Adrenal gland (tissue), 12 donors: ENCODE data around the gene UBE2G1. TPM values are rescaled to one million over a fixed set of nuclear protein-coding genes. Genes with fewer than 3 reads are reported as not detected.

ENCODE experiments used
- DNase-seq, 7 donors: peaks; one replicate each; pipeline ENCODE4 v3.0.0-alpha.2; 2019 to 2020
- H3K27ac ChIP-seq, 5 donors: fragments of 200-600 bp; sonication (generic) in 4 of 5; 1 replicate in 3 of 5; 2 replicates in 2 of 5; pipeline versions ENCODE4 v1.5.1 to v1.8.0; 2016 to 2020; ENCODE audit warnings: mild to moderate bottlenecking in 1 of 5
- H3K27me3 ChIP-seq: fragments of 200-600 bp; 2 replicates; pipeline ENCODE4 v1.8.0; 2021
- H3K36me3 ChIP-seq, 2 donors: fragments of 200-600 bp; replicated peaks in 1 of 2; 1 replicate in 1 of 2; 2 replicates in 1 of 2; pipeline versions ENCODE4 v1.5.1 to v1.8.0; 2018 to 2022
- H3K4me1 ChIP-seq, 2 donors: fragments of 200-600 bp; replicated peaks in 1 of 2; 1 replicate in 1 of 2; 2 replicates in 1 of 2; pipeline versions ENCODE4 v1.5.1 to v1.8.0; 2018 to 2021
- H3K4me3 ChIP-seq, 4 donors: fragments of 200-600 bp; sonication (generic) in 3 of 4; one replicate each; pipeline ENCODE4 v1.5.1; 2016 to 2018
- H3K9me3 ChIP-seq, 3 donors: fragments of 200-600 bp; sonication (generic) in 1 of 3; replicated peaks in 1 of 3; 1 replicate in 2 of 3; 2 replicates in 1 of 3; pipeline versions ENCODE4 v1.5.1 to v1.8.0; 2016 to 2021
- CTCF ChIP-seq, 6 experiments: fragments of 450-650 bp in 4 of 6; fragments of 200-600 bp in 2 of 6; sonication (generic) in 1 of 6; IDR thresholded peaks; 1 replicate in 5 of 6; 2 replicates in 1 of 6; pipeline versions ENCODE4 v1.5.1 to v1.8.0; 2016 to 2021; ENCODE audit warnings: antibody characterized with exemption in 6 of 6, mild to moderate bottlenecking in 2 of 6, moderate library complexity in 1 of 6
- POLR2A ChIP-seq, 2 donors: fragments of 450-650 bp; IDR thresholded peaks; one replicate each; pipeline ENCODE4 v1.6.1; 2017; ENCODE audit warnings: antibody characterized with exemption in 2 of 2, mild to moderate bottlenecking in 2 of 2, moderate library complexity in 1 of 2
- WGBS, 4 donors: extraction: QIAGEN DNeasy Blood & Tissue Kit in 2 of 4; methylation state at CpG; one replicate each; pipeline versions ENCODE4 v1.1.5 to v1.1.7; 2013 to 2017; 5-methylcytosine and 5-hydroxymethylcytosine counted together
- intact Hi-C, 2 donors: fragments of 100-400 bp; cut with DNase I; formaldehyde crosslinking; loops; one replicate each; pipeline versions ENCODE4 v1.14.1 to v1.15.0; 2022 to 2023
- polyA plus RNA-seq, 3 donors: library from polyadenylated mRNA; stranded (reverse); fragments of 200-250 nt in 2 of 3; fragments of 350-450 nt in 1 of 3; fragmentation: Illumina TruSeq in 1 of 3; extraction: RNeasy Lipid Tissue Mini Kit (QIAGEN cat#74804) in 1 of 3; gene quantifications; one replicate each; pipeline ENCODE4 v1.2.3, GENCODE V29; 2013 to 2014
- total RNA-seq, 9 donors: library from RNA; depleted of rRNA in 4 of 9; stranded (reverse); fragments of >200 nt in 4 of 9; fragments of 120-200 nt in 1 of 9; fragmentation: NEBNext Ultra II Directional in 1 of 9; extraction: Animal tissue kit (Norgen Biotek cat#: 25700) in 1 of 9; gene quantifications; one replicate each; pipeline versions ENCODE4 v1.1.0 to v1.2.4, GENCODE V29; 2013 to 2023
- donor health status: healthy with polysubstance abuse.
- donor health status: Bipolar disorder and iron deficiency.
- donor health status: DM: yes; HTN: yes; CAD: no.
- donor health status: DM: no; HTN: no; CAD: no.
- donor health status: DM: no; HTN: no; CAD: no.
- donor health status: DM: yes; HTN: yes; CAD: no.

UBE2G1 gene
- total and polyA plus RNA-seq, 12 donors = 7.6 to 63.6 (median 54.7) TPM

GRCh38 chr17:4324463-4324862 is 42.0 kb downstream of the UBE2G1 start:
- H3K36me3 ChIP-seq = no peaks in the 10 kb centered on the region
- H3K27ac ChIP-seq = no peak overlapping the region
- intact Hi-C loops = no loop called here
- no peak overlapping the region for H3K4me3 ChIP-seq
- no peak for TF ChIP-seq CTCF (IDR thresholded peaks at IDR 0.05)
- no peak for TF ChIP-seq POLR2A (IDR thresholded peaks at IDR 0.05)
- 96 to 98% (median 98%) methylated on average over 7 of the region's 7 CpGs for WGBS, 4 donors
- H3K4me1 ChIP-seq = peaks cover 9 to 10% of the 10 kb centered on the region in 2 donors
- peaks cover 0 to 9% (median 0%) of the 10 kb centered on the region in 3 donors for H3K9me3 ChIP-seq
- DNase-seq = no peak
- no peaks in the 10 kb centered on the region for H3K27me3 ChIP-seq

DNA sequence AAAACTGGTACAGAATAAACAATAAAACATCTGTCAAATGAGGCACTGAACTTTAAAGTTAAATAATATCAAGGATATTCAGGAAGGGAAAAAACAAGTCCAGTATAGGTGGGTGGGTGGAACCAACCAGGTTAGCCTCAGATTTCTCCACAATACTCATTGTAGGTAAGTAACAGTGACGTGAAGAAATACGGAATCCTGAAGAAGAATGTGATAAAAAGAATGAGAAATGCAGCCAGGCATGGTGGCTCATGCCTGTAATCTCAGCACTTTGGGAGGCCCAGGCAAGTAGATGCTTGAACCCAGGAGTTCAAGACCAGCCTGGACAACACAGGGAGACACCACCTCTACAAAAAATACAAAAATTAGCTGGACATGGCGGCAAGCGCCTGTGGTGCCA is 47.3 kb downstream of the UBE2G1 start:
- Histone ChIP-seq H3K36me3 (no peaks in the 10 kb centered on the region), H3K27ac (no peak overlapping the region), H3K9me3 (no peaks in the 10 kb centered on the region), H3K27me3 (no peaks in the 10 kb centered on the region), H3K4me1 (peaks cover 22 to 39% of the 10 kb centered on the region in 2 donors), H3K4me3 (no peak overlapping the region)
- TF ChIP-seq CTCF (IDR thresholded peaks at IDR 0.05) (no peak), POLR2A (IDR thresholded peaks at IDR 0.05) (no peak)
- intact Hi-C loops = no loop called here
- WGBS, 4 donors = 94 to 95% (median 95%) methylated on average over 4 of the region's 4 CpGs
- DNase-seq = no peak

DNA sequence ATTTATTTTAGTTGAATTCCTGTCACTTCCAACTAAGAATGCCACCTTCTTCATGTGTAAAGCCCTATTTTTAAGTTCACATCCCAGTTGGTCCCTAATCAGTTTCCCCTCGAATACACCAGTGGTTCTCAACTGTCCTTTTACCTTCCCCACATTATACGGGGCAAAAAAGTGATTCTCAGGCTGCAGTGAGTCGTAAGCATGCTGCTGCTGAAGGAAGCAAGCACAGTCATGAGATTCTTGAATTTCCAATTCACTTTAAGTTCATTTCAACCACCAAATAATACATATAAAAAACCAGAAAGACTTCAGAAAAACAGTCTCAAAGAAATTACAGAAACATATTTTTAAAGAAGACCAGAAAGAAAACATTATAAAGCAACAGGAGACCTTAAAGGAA is 47.9 kb downstream of the UBE2G1 start:
- H3K9me3 ChIP-seq = no peaks in the 10 kb centered on the region
- H3K27me3 ChIP-seq = no peaks in the 10 kb centered on the region
- 44 to 53% (median 48%) methylated on average over 3 of the region's 3 CpGs for WGBS, 4 donors
- peaks cover 23 to 42% of the 10 kb centered on the region in 2 donors for H3K4me1 ChIP-seq
- no peak overlapping the region for H3K4me3 ChIP-seq
- no peaks in the 10 kb centered on the region for H3K36me3 ChIP-seq
- DNase-seq = no peak
- H3K27ac ChIP-seq = peak overlapping the region in 3 of 5 donors; percentile 11 to 49 (median 21)
- intact Hi-C loops = no loop called here
- TF ChIP-seq POLR2A (IDR thresholded peaks at IDR 0.05) = no peak
- TF ChIP-seq CTCF (IDR thresholded peaks at IDR 0.05) = no peak

DNA sequence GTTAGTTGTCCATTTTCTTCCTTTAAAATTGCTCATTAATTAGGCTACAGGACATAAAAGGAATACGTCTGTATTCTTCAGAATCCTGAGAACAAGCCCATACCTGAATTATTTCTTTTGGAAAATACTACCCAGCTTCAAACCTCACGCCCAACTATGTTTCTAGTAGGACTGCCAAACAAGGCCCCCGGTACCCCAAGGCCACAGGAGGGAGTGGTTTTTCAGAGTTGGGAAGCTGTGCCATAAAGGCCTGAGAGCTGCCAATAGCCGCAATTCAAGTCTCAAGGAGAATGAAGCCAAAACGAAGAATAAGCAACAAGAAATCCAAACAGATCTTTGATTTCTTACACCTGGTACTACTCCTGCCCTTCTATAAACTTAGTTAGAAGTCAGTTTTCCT is 48.3 kb downstream of the UBE2G1 start:
- peaks cover 23 to 42% of the 10 kb centered on the region in 2 donors for H3K4me1 ChIP-seq
- intact Hi-C loops = no loop called here
- no peak overlapping the region for H3K4me3 ChIP-seq
- 20 to 51% (median 44%) methylated on average over 5 of the region's 5 CpGs for WGBS, 4 donors
- TF ChIP-seq CTCF (IDR thresholded peaks at IDR 0.05) (peak in 1 of 6 experiments; percentile 6), POLR2A (IDR thresholded peaks at IDR 0.05) (no peak)
- no peaks in the 10 kb centered on the region for H3K36me3 ChIP-seq
- no peaks in the 10 kb centered on the region for H3K9me3 ChIP-seq
- peak overlapping the region in 4 of 5 donors; percentile 11 to 49 (median 20) for H3K27ac ChIP-seq
- no peaks in the 10 kb centered on the region for H3K27me3 ChIP-seq
- DNase-seq = peak; percentile 49 to 78 (median 72)
